Adrenal gland (tissue), 5 donors: ENCODE data around the gene NR6A1.

ENCODE experiments used
- CTCF ChIP-seq, 6 experiments: fragments of 450-650 bp in 4 of 6; fragments of 200-600 bp in 2 of 6; sonication (generic) in 1 of 6; IDR thresholded peaks; 1 replicate in 5 of 6; 2 replicates in 1 of 6; pipeline versions ENCODE4 v1.5.1 to v1.8.0; 2016 to 2021; ENCODE audit warnings: antibody characterized with exemption in 6 of 6, mild to moderate bottlenecking in 2 of 6, moderate library complexity in 1 of 6
- POLR2A ChIP-seq, 2 donors: fragments of 450-650 bp; IDR thresholded peaks; one replicate each; pipeline ENCODE4 v1.6.1; 2017; ENCODE audit warnings: antibody characterized with exemption in 2 of 2, mild to moderate bottlenecking in 2 of 2, moderate library complexity in 1 of 2
- donor health status: DM: no; HTN: no; CAD: no.

- TF ChIP-seq CTCF (IDR thresholded peaks at IDR 0.05) (no peak), POLR2A (IDR thresholded peaks at IDR 0.05) (no peak)
Observed at GRCh38 chr9:124730772-124731171, 40.3 kb downstream of the NR6A1 start.
